Natural killer cell treated with Interleukin-12 subunit alpha and Interleukin-12 subunit beta and Interleukin-15 and Interleukin-18, amount 100 ng/mL, for 72 hours (primary cell): ENCODE results near the gene UBE2J2. TPM values are rescaled to one million over a fixed set of nuclear protein-coding genes. Genes with fewer than 3 reads are reported as not detected.
"Not testable (repeated sequence)": the region's sequence is repeated elsewhere in the genome, so short reads cannot be mapped to it uniquely, and the experiment has no call there.

Source experiments
- ATAC-seq, 2 donors: fragments of 150-1000 bp; cut with Tn5 transposase in 1 of 2; sonication (Bioruptor Pico), chemical (Tn5 transposase) in 1 of 2; 2 replicates each; pipeline ENCODE4 v1.10.0; 2021
- DNase-seq: peaks from one replicate; pipeline ENCODE4 v3.0.0; 2022; ENCODE audit warnings: low spot score
- H3K27ac Mint-ChIP-seq, 2 donors: 1 replicate in 1 of 2; 2 replicates in 1 of 2; pipeline ENCODE4 v1.8.0; 2022; ENCODE audit warnings: mixed read lengths in 2 of 2, mild to moderate bottlenecking in 1 of 2, moderate library complexity in 1 of 2
- H3K27me3 Mint-ChIP-seq, 2 donors: 1 replicate in 1 of 2; 2 replicates in 1 of 2; pipeline ENCODE4 v1.8.0; 2022; ENCODE audit warnings: mixed read lengths in 2 of 2
- H3K36me3 Mint-ChIP-seq: one replicate; pipeline ENCODE4 v1.8.0; 2022; ENCODE audit warnings: mixed read lengths
- H3K4me1 Mint-ChIP-seq, 2 donors: 1 replicate in 1 of 2; 2 replicates in 1 of 2; pipeline ENCODE4 v1.8.0; 2022; ENCODE audit warnings: low read depth in 2 of 2, mixed read lengths in 2 of 2, mild to moderate bottlenecking in 1 of 2
- H3K4me3 Mint-ChIP-seq: one replicate; pipeline ENCODE4 v1.8.0; 2022; ENCODE audit warnings: mixed read lengths
- H3K9me3 Mint-ChIP-seq: 2 replicates; pipeline ENCODE4 v1.8.0; 2022; ENCODE audit warnings: mixed read lengths
- total RNA-seq, 2 donors: library from RNA; stranded (reverse); gene quantifications; one replicate each; pipeline ENCODE4 v1.2.3, GENCODE V29; 2022

The UBE2J2 gene
- total RNA-seq = 100 to 1,000 TPM in 1 of 2 donors, 10 to 100 TPM in 1; 70.6 to 119 TPM

- H3K9me3 Mint-ChIP-seq = no peaks in the 10 kb centered on the region
- peak within 1 kb of the TSS; percentile 86 for H3K4me3 Mint-ChIP-seq
- peak; percentile 94 for DNase-seq
- H3K27ac Mint-ChIP-seq = peak within 1 kb of the TSS; percentile 26 to 61
- peak; percentile 97 to 99 for ATAC-seq
- H3K4me1 Mint-ChIP-seq = peaks cover 28 to 31% of the 10 kb centered on the region in 2 donors
- H3K27me3 Mint-ChIP-seq = no peaks in the 10 kb centered on the region
- H3K36me3 Mint-ChIP-seq = no peaks in the 10 kb centered on the region
Observed at GRCh38 chr1:1273512-1274298, at the start of gene UBE2J2. UBE2J2 (minus strand) TSS chr1:1273854; CDS start chr1:1267992, 5,862 bp downstream.

GRCh38 chr1:1322952-1323351, 49.3 kb upstream of the UBE2J2 start:
- no peaks in the 10 kb centered on the region for H3K27me3 Mint-ChIP-seq

GRCh38 chr1:1322418-1322817, 48.8 kb upstream of the UBE2J2 start:
- Mint-ChIP-seq H3K36me3 (peaks cover 6% of the 10 kb centered on the region), H3K4me1 (peaks cover 20 to 28% of the 10 kb centered on the region in 2 donors), H3K4me3 (peak overlapping the region; percentile 84), H3K27me3 (no peaks in the 10 kb centered on the region), H3K27ac (peak overlapping the region in 1 of 2 donors; percentile 94), H3K9me3 (no peaks in the 10 kb centered on the region)
- ATAC-seq (no peak), DNase-seq (no peak)

More at GRCh38 chr1:1322952-1323351, 49.3 kb upstream of the UBE2J2 start:
- H3K36me3 Mint-ChIP-seq = peaks cover 6% of the 10 kb centered on the region
- H3K4me3 Mint-ChIP-seq = peak overlapping the region; percentile 99
- no peaks in the 10 kb centered on the region for H3K9me3 Mint-ChIP-seq
- H3K27ac Mint-ChIP-seq = peak overlapping the region in 1 of 2 donors; percentile 94
- peaks cover 20 to 28% of the 10 kb centered on the region in 2 donors for H3K4me1 Mint-ChIP-seq
- DNase-seq = no peak
- no peak for ATAC-seq

- Mint-ChIP-seq H3K9me3 (no peaks in the 10 kb centered on the region), H3K36me3 (peaks cover 6% of the 10 kb centered on the region), H3K4me3 (no peak overlapping the region), H3K27me3 (no peaks in the 10 kb centered on the region), H3K4me1 (peaks cover 20 to 28% of the 10 kb centered on the region in 2 donors), H3K27ac (no peak overlapping the region)
- ATAC-seq (no peak), DNase-seq (no peak)
Observed at GRCh38 chr1:1321477-1321876, 47.8 kb upstream of the UBE2J2 start.

GRCh38 chr1:1320666-1321448, 47.2 kb upstream of the UBE2J2 start:
- peaks cover 6% of the 10 kb centered on the region for H3K36me3 Mint-ChIP-seq
- no peak for ATAC-seq
- H3K9me3 Mint-ChIP-seq = no peaks in the 10 kb centered on the region
- no peaks in the 10 kb centered on the region for H3K27me3 Mint-ChIP-seq
- H3K4me3 Mint-ChIP-seq = no peak overlapping the region
- no peak for DNase-seq
- peaks cover 20 to 25% of the 10 kb centered on the region in 2 donors for H3K4me1 Mint-ChIP-seq
- no peak overlapping the region for H3K27ac Mint-ChIP-seq

- H3K9me3 Mint-ChIP-seq = no peaks in the 10 kb centered on the region
- H3K27me3 Mint-ChIP-seq = no peaks in the 10 kb centered on the region
- peaks cover 20 to 27% of the 10 kb centered on the region in 2 donors for H3K4me1 Mint-ChIP-seq
- ATAC-seq (no peak), DNase-seq (no peak)
- H3K27ac Mint-ChIP-seq = peak overlapping the region in 1 of 2 donors; percentile 47
- no peak overlapping the region for H3K4me3 Mint-ChIP-seq
- peaks cover 6% of the 10 kb centered on the region for H3K36me3 Mint-ChIP-seq
Observed at GRCh38 chr1:1319646-1319941, 45.9 kb upstream of the UBE2J2 start.

GRCh38 chr1:1318777-1319645, 45.4 kb upstream of the UBE2J2 start:
- no peaks in the 10 kb centered on the region for H3K27me3 Mint-ChIP-seq
- DNase-seq = no peak
- ATAC-seq = no peak
- no peak overlapping the region for H3K4me3 Mint-ChIP-seq
- peaks cover 6% of the 10 kb centered on the region for H3K36me3 Mint-ChIP-seq
- peaks cover 20 to 25% of the 10 kb centered on the region in 2 donors for H3K4me1 Mint-ChIP-seq
- peak overlapping the region in 1 of 2 donors; percentile 47 for H3K27ac Mint-ChIP-seq
- H3K9me3 Mint-ChIP-seq = no peaks in the 10 kb centered on the region

GRCh38 chr1:1318131-1318652, 44.5 kb upstream of the UBE2J2 start:
- no peaks in the 10 kb centered on the region for H3K27me3 Mint-ChIP-seq
- ATAC-seq = no peak
- H3K27ac Mint-ChIP-seq = no peak overlapping the region
- no peak for DNase-seq
- H3K4me3 Mint-ChIP-seq = no peak overlapping the region
- peaks cover 13 to 19% of the 10 kb centered on the region in 2 donors for H3K4me1 Mint-ChIP-seq
- H3K36me3 Mint-ChIP-seq = no peaks in the 10 kb centered on the region
- no peaks in the 10 kb centered on the region for H3K9me3 Mint-ChIP-seq

GRCh38 chr1:1317420-1317819, 43.8 kb upstream of the UBE2J2 start:
- Mint-ChIP-seq H3K27ac (no peak overlapping the region), H3K9me3 (no peaks in the 10 kb centered on the region), H3K36me3 (no peaks in the 10 kb centered on the region), H3K27me3 (no peaks in the 10 kb centered on the region), H3K4me1 (peaks cover 5 to 15% of the 10 kb centered on the region in 2 donors), H3K4me3 (no peak overlapping the region)
- DNase-seq = no peak
- ATAC-seq = no peak

- peak overlapping the region in 1 of 2 donors; percentile 68 for H3K27ac Mint-ChIP-seq
- H3K27me3 Mint-ChIP-seq = not testable (repeated sequence)
Observed at GRCh38 chr1:1316199-1316598, 42.5 kb upstream of the UBE2J2 start.

GRCh38 chr1:1315435-1315954, 41.8 kb upstream of the UBE2J2 start:
- DNase-seq = no peak
- H3K27me3 Mint-ChIP-seq = no peaks in the 10 kb centered on the region
- ATAC-seq = no peak
- H3K36me3 Mint-ChIP-seq = no peaks in the 10 kb centered on the region
- no peak overlapping the region for H3K27ac Mint-ChIP-seq
- peaks cover 0 to 11% of the 10 kb centered on the region in 2 donors for H3K4me1 Mint-ChIP-seq
- H3K9me3 Mint-ChIP-seq = no peaks in the 10 kb centered on the region
- no peak overlapping the region for H3K4me3 Mint-ChIP-seq

More at GRCh38 chr1:1316199-1316598, 42.5 kb upstream of the UBE2J2 start:
- H3K36me3 Mint-ChIP-seq, ATAC-seq, H3K9me3 Mint-ChIP-seq, DNase-seq, H3K4me3 Mint-ChIP-seq: not testable (repeated sequence)
- peaks cover 0 to 11% of the 10 kb centered on the region in 2 donors for H3K4me1 Mint-ChIP-seq

GRCh38 chr1:1314678-1315335, 41.2 kb upstream of the UBE2J2 start:
- H3K9me3 Mint-ChIP-seq = no peaks in the 10 kb centered on the region
- H3K4me3 Mint-ChIP-seq = no peak overlapping the region
- H3K4me1 Mint-ChIP-seq = peaks cover 0 to 7% of the 10 kb centered on the region in 2 donors
- DNase-seq = no peak
- H3K36me3 Mint-ChIP-seq = no peaks in the 10 kb centered on the region
- no peak overlapping the region for H3K27ac Mint-ChIP-seq
- no peak for ATAC-seq
- H3K27me3 Mint-ChIP-seq = no peaks in the 10 kb centered on the region

- H3K4me1 Mint-ChIP-seq = peaks cover 0 to 3% of the 10 kb centered on the region in 2 donors
- H3K27ac Mint-ChIP-seq = no peak overlapping the region
- no peaks in the 10 kb centered on the region for H3K9me3 Mint-ChIP-seq
- no peaks in the 10 kb centered on the region for H3K27me3 Mint-ChIP-seq
- no peak overlapping the region for H3K4me3 Mint-ChIP-seq
- no peaks in the 10 kb centered on the region for H3K36me3 Mint-ChIP-seq
- DNase-seq = no peak
- no peak for ATAC-seq
Observed at GRCh38 chr1:1314237-1314586, 40.6 kb upstream of the UBE2J2 start.
